Measurements from ENCODE around the gene DIP2A.

DNA sequence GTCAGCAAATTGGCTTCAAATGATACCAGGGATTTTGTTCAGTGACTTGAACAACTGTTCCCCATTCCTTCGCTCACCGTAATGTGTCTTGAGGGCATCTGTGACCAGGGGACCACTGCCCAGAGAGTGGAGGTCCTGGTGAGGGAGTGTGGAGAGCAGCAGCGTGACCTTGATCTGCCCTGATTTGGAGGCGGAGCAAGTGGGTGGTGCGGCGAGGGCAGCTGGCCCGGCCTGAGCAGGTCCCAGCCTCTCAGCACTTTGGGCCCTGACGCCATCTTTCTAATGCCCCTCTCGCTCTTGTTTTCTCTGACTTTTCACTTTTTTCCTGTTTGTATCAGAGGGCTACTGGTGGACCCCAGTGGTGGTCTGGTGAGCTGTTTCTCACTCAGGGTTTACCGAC lies 31.1 kb downstream of the DIP2A start:
- TF ChIP-seq, protein P1, sequence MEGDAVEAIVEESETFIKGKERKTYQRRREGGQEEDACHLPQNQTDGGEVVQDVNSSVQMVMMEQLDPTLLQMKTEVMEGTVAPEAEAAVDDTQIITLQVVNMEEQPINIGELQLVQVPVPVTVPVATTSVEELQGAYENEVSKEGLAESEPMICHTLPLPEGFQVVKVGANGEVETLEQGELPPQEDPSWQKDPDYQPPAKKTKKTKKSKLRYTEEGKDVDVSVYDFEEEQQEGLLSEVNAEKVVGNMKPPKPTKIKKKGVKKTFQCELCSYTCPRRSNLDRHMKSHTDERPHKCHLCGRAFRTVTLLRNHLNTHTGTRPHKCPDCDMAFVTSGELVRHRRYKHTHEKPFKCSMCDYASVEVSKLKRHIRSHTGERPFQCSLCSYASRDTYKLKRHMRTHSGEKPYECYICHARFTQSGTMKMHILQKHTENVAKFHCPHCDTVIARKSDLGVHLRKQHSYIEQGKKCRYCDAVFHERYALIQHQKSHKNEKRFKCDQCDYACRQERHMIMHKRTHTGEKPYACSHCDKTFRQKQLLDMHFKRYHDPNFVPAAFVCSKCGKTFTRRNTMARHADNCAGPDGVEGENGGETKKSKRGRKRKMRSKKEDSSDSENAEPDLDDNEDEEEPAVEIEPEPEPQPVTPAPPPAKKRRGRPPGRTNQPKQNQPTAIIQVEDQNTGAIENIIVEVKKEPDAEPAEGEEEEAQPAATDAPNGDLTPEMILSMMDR (IDR thresholded peaks at IDR 0.05) = no peak
- TF ChIP-seq POLR2A (IDR thresholded peaks at IDR 0.05) = no peak
- no peak for TF ChIP-seq POLR2AphosphoS5 (IDR thresholded peaks at IDR 0.05)
- no peak for TF ChIP-seq EP300 (IDR thresholded peaks at IDR 0.05)

Data from gastroesophageal sphincter (tissue), 3 donors.